Parathyroid adenoma (tissue), 2 donors: Measurements from ENCODE around the gene RASSF1.
"Not testable (repeated sequence)": the region's sequence is repeated elsewhere in the genome, so short reads cannot be mapped to it uniquely, and the experiment has no call there.

ENCODE experiments used
- H2AFZ ChIP-seq: fragments of 300-600 bp; sonication (generic); one replicate; pipeline ENCODE4 v1.7.0; 2017; ENCODE audit warnings: antibody characterized with exemption, mild to moderate bottlenecking
- H3K27ac ChIP-seq: fragments of 300-600 bp; sonication (generic); one replicate; pipeline ENCODE4 v1.7.0; 2017
- H3K27me3 ChIP-seq: fragments of 300-600 bp; sonication (generic); one replicate; pipeline ENCODE4 v1.7.0; 2017; ENCODE audit warnings: low read length; ENCODE audit not compliant: control insufficient read depth, insufficient read depth
- H3K36me3 ChIP-seq: fragments of 300-600 bp; sonication (generic); one replicate; pipeline ENCODE4 v1.7.0; 2017; ENCODE audit warnings: low read length; ENCODE audit not compliant: control insufficient read depth, insufficient read depth
- H3K4me1 ChIP-seq: fragments of 300-600 bp; sonication (generic); one replicate; pipeline ENCODE4 v1.7.0; 2017; ENCODE audit warnings: control low read depth
- H3K4me2 ChIP-seq: fragments of 300-600 bp; sonication (generic); one replicate; pipeline ENCODE4 v1.7.0; 2017; ENCODE audit warnings: low read length
- H3K4me3 ChIP-seq: fragments of 300-600 bp; sonication (generic); one replicate; pipeline ENCODE4 v1.7.0; 2017; ENCODE audit warnings: low read depth, low read length
- H3K79me2 ChIP-seq: fragments of 300-600 bp; sonication (generic); one replicate; pipeline ENCODE4 v1.7.0; 2017; ENCODE audit warnings: control low read depth
- H3K9ac ChIP-seq: fragments of 300-600 bp; sonication (generic); one replicate; pipeline ENCODE4 v1.7.0; 2017; ENCODE audit warnings: mild to moderate bottlenecking
- H3K9me3 ChIP-seq: fragments of 300-600 bp; sonication (generic); one replicate; pipeline ENCODE4 v1.7.0; 2017; ENCODE audit warnings: low read length; ENCODE audit not compliant: control insufficient read depth
- CTCF ChIP-seq: fragments of 300-600 bp; sonication (generic); IDR thresholded peaks from one replicate; pipeline ENCODE4 v1.7.0; 2017; ENCODE audit warnings: antibody characterized with exemption, mild to moderate bottlenecking
- donor health status: primary hyperparathyroidism.

The RASSF1 gene

GRCh38 chr3:50317300-50317699 is 23.3 kb downstream of the RASSF1 start:
- H3K79me2 ChIP-seq = peaks cover 7% of the 10 kb centered on the region
- no peaks in the 10 kb centered on the region for H3K9me3 ChIP-seq
- no peak overlapping the region for H3K9ac ChIP-seq
- no peak for TF ChIP-seq CTCF
- H3K36me3 ChIP-seq = no peaks in the 10 kb centered on the region
- no peak overlapping the region for H3K4me3 ChIP-seq
- peak overlapping the region; percentile 51 for H3K27ac ChIP-seq
- H3K27me3 ChIP-seq = no peaks in the 10 kb centered on the region
- peaks cover 33% of the 10 kb centered on the region for H3K4me1 ChIP-seq
- H3K4me2 ChIP-seq = no peak overlapping the region
- H2AFZ ChIP-seq = no peak overlapping the region

DNA sequence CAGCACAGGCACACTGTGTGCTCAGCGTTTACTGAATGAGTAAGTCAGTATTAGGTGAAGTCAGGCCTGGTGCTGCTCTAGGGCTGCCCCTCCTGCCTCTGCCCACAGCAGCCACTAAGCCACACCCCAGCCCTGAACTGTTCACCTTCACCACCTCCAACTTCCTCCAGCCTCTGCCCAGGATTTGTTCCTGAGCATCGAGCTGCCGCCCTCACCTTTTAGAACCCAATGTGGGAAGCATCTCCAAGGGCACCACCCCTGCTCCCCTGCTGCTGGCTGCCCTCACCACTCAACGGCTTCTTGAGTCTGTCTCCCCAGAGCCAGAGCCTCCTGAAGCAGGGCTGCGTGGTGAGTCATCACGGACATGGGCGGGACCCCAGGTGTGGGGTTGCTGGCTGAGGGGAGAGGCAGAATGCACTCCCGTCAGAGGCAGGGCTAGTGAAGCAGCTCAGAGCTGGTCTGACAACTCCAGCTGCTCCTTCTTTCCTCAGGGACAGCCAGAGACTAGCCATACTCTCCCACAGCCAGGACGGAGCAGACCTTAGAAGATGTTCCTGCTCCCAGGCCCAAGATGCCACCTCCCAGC is 23.9 kb downstream of the RASSF1 start:
- Histone ChIP-seq H3K27ac (peak overlapping the region; percentile 51), H3K4me2 (no peak overlapping the region), H3K4me3 (no peak overlapping the region), H3K27me3 (no peaks in the 10 kb centered on the region), H3K9ac (no peak overlapping the region), H3K79me2 (peaks cover 7% of the 10 kb centered on the region), H3K9me3 (no peaks in the 10 kb centered on the region), H3K4me1 (peaks cover 28% of the 10 kb centered on the region), H3K36me3 (no peaks in the 10 kb centered on the region), H2AFZ (no peak overlapping the region)
- no peak for TF ChIP-seq CTCF

DNA sequence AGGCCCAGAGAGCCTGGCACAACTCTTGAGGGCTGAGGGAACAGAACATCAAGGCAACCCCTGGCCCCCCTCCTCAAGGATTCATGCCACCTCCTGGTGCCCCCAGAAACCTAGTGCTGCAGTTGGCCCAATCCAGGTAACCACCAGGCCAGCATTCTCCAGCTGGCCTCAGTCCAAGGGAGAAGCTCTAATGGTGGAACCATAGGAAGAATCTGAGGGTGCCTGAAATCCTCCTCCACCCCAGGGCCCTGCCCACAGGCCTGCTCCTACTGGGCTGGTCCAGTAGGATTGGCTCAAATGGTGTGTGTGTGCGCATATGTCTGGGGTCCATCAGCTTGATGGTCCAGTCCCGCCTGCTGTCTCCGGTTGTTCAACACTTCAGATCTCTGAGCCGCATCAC is 25.8 kb downstream of the RASSF1 start:
- Histone ChIP-seq H2AFZ (no peak overlapping the region), H3K36me3 (no peaks in the 10 kb centered on the region), H3K9ac (no peak overlapping the region), H3K4me2 (no peak overlapping the region), H3K4me3 (no peak overlapping the region), H3K27me3 (no peaks in the 10 kb centered on the region), H3K4me1 (peaks cover 22% of the 10 kb centered on the region), H3K79me2 (peaks cover 7% of the 10 kb centered on the region), H3K9me3 (no peaks in the 10 kb centered on the region), H3K27ac (no peak overlapping the region)
- no peak for TF ChIP-seq CTCF

DNA sequence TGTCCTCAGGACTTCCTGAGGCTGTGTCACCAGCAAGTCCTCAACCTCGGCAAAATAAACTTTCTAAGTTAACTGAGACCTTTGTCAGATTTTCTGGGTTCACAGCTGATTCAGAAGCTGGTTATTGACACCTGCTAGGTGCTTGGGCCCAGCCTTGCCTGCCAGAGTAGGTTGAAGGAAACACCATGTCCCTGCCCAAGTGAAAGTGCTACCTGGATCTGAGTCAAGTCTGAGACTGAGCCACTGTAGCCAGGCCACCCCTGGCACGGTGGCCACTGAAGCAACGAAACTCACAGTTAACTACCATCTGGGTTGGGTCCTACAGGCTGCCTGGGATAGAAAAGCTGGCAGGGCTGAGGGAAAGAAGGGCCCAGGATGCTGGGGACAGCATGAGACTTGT is 26.3 kb downstream of the RASSF1 start:
- no peak overlapping the region for H3K4me3 ChIP-seq
- no peaks in the 10 kb centered on the region for H3K9me3 ChIP-seq
- no peak overlapping the region for H2AFZ ChIP-seq
- no peak overlapping the region for H3K4me2 ChIP-seq
- H3K9ac ChIP-seq = no peak overlapping the region
- peaks cover 6% of the 10 kb centered on the region for H3K79me2 ChIP-seq
- no peak for TF ChIP-seq CTCF
- H3K36me3 ChIP-seq = no peaks in the 10 kb centered on the region
- peak overlapping the region; percentile 37 for H3K27ac ChIP-seq
- peaks cover 20% of the 10 kb centered on the region for H3K4me1 ChIP-seq
- H3K27me3 ChIP-seq = no peaks in the 10 kb centered on the region

DNA sequence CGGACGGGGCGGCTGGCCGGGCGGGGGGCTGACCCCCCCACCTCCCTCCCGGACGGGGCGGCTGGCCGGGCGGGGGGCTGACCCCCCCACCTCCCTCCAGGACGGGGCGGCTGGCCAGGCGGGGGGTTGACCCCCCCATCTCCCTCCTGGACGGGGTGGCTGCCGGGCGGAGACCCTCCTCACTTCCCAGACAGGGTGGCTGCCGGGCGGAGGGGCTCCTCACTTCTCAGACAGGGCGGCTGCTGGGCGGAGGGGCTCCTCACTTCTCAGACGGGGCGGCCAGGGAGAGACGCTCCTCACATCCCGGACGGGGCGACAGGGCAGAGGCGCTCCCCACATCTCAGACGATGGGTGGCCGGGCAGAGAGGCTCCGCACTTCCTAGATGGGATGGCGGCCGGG is 28.6 kb downstream of the RASSF1 start:
- not testable (repeated sequence) for H3K27me3 ChIP-seq, H3K27ac ChIP-seq, H2AFZ ChIP-seq, H3K9ac ChIP-seq, H3K36me3 ChIP-seq, H3K79me2 ChIP-seq, H3K9me3 ChIP-seq, H3K4me3 ChIP-seq, H3K4me2 ChIP-seq
- peaks cover 14% of the 10 kb centered on the region for H3K4me1 ChIP-seq
